NK-92 (cell line): Measurements from ENCODE around the gene POLK.
"Not testable (repeated sequence)": the region's sequence is repeated elsewhere in the genome, so short reads cannot be mapped to it uniquely, and the experiment has no call there.

Experiments
- DNase-seq: peaks from one replicate; lab custom pipeline; 2025; ENCODE audit not compliant: unreplicated experiment; lab: John Stamatoyannopoulos, UW

The POLK gene

DNA sequence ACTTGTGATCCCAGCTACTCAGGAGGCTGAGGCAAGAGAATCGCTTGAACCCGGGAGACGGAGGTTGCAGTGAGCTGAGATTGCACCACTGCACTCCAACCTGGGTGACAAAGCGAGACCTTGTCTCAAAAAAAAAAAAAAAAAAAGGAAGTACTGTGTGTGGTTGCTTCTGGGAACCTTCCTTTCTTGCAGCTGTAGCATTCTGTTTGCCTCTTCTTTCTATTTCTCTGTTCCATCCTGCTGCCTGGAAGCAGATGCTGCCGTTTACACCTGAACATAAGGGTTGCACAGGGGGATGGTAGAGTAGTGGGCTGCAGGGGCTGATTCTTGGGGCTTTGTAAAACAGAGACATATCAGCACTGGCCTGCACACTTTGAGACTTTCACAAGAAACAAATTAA lies 95.7 kb downstream of the POLK start:
- DNase-seq, result not testable (repeated sequence)

- DNase-seq, result no peak
Measured at GRCh38 chr5:75608870-75609269, 97.2 kb downstream of the POLK start.

GRCh38 chr5:75610201-75610600 lies 98.5 kb downstream of the POLK start:
- no peak for DNase-seq

DNA sequence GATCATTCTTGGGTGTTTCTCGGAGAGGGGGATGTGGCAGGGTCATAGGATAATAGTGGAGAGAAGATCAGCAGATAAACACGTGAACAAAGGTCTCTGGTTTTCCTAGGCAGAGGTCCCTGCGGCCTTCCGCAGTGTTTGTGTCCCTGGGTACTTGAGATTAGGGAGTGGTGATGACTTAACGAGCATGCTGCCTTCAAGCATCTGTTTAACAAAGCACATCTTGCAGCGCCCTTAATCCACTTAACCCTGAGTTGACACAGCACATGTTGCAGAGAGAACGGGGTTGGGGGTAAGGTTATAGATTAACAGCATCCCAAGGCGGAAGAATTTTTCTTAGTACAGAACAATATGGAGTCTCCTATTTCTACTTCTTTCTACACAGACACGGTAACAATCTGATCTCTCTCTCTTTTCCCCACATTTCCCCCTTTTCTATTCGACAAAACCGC lies 99.2 kb downstream of the POLK start:
- DNase-seq, result not testable (repeated sequence)

GRCh38 chr5:75611311-75612225 lies 99.9 kb downstream of the POLK start, which contains the start of gene ANKDD1B:
ANKDD1B (plus strand) TSS chr5:75611453; CDS start chr5:75611635, 182 bp downstream.
- no peak for DNase-seq

- no peak for DNase-seq
Measured at GRCh38 chr5:75612226-75612569, 100.5 kb downstream of the POLK start.

DNA sequence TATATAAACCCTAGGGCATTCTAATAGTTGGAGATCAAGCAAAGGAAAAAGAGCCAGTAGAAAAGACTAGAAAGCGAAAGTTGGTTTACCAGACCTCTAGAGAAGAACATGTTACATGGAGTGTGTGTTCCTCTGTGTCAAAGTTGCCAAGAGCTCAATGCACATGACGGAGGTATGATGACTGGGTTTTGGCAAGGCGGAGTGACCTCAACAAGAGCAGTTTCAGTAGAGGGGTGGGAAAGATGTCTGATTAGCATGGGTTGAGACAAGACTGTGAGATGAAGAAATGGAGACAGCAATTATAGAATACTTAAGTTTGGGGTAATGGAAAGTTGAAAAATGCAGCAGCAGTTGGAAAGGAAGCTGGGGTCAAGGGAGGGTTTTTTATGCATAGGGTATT lies 101.2 kb downstream of the POLK start:
- DNase-seq, result no peak

- no peak for DNase-seq
Measured at GRCh38 chr5:75614176-75614575, 102.5 kb downstream of the POLK start.

- no peak for DNase-seq
Measured at GRCh38 chr5:75616371-75616881, 104.7 kb downstream of the POLK start.

DNA sequence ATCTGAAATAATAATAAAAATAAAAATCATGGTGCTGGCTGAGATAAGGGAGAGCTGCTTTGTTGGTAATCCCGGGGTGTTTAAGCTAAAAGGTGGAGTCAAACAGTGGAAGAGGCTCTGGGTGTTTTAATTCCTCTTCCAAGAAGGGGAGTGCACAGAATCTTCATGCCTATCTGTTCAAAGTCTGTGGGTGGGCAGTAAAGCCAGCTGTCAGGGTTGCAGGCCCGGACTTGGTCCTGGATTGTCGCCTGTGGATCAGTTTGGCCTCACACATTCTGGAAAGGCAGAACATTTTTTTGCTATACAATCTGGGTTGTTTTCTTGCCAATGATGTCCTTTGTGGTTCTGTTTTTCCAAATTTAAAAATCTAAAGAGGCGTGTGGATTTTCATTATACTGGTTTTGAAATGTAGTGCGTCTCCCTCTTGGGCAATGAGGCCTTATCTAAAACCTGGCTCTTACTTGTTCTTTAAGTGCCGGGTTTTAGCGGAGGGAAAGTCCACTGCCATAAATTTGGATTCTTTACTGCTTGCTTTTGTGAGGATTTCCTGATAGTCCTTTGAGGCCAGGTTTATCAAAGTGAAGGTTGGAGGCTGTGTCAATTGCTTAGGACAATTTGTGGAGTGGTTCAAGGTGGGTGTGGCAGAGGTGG lies 105.4 kb downstream of the POLK start:
- no peak for DNase-seq

GRCh38 chr5:75617736-75618352 lies 106.2 kb downstream of the POLK start:
- DNase-seq, result no peak

- no peak for DNase-seq
Measured at GRCh38 chr5:75620184-75620959, 108.7 kb downstream of the POLK start.

DNA sequence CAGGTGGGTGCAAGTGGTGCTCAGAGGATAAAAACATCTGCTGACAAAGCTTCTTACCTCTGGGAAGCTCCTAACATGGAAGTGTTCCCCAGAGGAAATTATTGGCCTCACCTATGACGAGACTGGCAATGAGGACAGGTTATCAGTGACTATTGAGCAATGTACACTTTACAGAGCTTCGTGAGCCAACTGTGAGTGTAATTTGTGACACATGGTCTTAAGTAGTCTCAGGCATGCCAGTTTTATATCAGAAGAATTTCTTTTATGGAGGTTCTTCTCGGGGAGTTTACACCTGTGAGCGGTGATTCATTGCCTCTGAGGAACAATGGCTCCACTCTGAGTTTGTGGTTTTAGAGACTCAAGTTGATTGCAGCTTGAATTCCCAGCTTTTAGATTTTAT lies 110.9 kb downstream of the POLK start:
- DNase-seq, result no peak

DNA sequence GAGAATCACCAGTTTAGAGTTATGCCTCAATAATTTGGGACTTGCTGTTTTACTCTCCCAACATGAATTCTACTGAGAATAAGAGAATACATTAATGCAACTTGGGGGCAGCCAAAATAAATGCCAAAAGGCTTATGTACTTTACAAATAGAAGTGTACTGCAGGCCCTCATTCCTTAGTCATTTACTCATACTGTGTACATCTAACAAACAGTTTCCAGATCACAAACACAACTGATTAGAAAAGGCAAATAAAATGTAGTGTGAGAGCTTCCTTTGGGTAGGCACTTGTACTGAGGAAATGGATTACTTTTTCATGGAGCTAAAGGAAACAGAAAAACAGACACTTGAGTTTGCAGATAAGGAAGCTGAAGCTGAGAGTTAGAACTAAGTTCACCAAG lies 112.2 kb downstream of the POLK start:
- DNase-seq, result no peak

GRCh38 chr5:75626959-75627358 lies 115.3 kb downstream of the POLK start:
- DNase-seq, result no peak

DNA sequence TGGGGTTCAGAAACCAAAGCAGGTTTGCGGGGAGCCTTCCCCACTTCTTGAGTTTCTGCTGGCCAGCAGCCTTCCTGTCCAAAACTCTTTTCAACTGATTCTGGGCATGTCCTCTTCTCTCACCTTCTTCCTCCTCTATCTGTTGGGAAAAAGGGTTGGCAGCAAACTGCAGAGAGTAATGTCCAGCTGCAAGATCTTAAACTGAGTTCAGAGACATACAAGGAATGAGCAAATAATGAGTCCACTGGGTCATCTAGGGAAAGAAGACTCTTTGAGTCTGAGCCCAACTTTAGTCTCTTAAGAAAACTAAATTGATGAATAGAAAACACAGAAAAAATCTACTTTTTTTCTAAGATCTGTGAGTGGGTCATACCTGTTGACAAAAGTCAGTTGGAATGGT lies 116.1 kb downstream of the POLK start:
- DNase-seq, result no peak

DNA sequence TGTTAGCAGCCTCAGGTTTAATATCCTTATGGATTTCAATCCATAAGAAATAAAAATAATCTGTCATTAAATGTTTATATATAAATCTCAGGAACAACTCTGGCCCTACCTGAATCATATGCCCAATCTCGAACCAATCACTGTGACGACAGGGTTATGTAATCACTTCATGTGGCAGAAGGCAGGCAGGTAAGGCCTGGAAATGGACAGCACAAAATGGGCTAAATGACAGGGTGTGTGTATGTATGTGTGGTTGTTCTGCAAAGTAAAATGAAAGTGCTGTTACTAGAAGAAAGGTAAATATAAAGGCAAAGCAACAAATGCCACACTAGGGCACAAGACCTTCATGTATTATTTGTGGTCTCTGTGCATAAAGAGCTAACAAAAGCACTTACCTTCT lies 119.2 kb downstream of the POLK start:
- DNase-seq, result no peak

- no peak for DNase-seq
Measured at GRCh38 chr5:75632321-75632720, 120.6 kb downstream of the POLK start.

- no peak for DNase-seq
Measured at GRCh38 chr5:75637949-75638348, 126.3 kb downstream of the POLK start.

DNA sequence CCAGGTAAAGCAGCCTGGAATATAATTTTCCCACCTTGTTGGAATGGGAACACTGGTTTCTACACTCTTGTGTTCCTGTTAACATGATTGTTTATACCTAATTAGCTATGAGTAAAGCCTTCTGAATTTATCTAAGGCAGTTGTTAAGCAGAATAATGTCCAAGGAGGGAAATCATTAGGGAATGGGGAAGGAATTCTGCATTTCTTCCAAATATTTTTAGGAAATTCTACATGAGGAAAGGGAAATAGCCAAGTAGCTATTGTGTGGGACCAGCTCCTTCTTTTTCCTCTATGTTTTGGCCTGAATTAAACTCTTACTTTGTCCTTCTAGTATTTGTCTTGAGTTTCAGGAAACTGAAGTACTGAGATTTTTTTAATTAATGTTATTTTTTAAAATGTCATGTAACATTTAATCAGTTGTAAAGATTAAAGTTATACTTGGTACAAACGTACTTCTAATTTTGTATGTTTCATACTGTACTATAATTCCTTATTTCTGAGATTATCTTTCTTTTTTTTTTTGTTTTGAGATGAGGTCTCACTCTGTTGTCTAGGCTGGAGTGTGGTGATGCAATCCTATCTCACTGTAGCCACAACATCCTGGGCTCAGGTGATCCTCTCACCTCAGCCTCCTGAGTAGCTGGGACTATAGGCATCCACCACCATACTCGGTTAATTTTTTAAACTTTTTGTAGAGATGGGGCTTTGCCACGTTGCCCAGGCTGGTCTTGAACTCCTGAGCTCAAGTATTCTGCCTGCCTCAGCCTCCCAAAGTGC lies 128.0 kb downstream of the POLK start:
- no peak for DNase-seq
